Measurements from ENCODE around the gene AGAP2.

- no peak for TF ChIP-seq CTCF (IDR thresholded peaks at IDR 0.05; ENCODE audit: insufficient read depth, low read depth, low read length)
- TF ChIP-seq EZH2 (IDR thresholded peaks at IDR 0.05; ENCODE audit: insufficient read depth, low read length), result no peak
Measured at GRCh38 chr12:57753756-57754337, 15.3 kb upstream of the AGAP2 start.
